Measurements from ENCODE around the gene MRPL4.

Gene MRPL4

DNA sequence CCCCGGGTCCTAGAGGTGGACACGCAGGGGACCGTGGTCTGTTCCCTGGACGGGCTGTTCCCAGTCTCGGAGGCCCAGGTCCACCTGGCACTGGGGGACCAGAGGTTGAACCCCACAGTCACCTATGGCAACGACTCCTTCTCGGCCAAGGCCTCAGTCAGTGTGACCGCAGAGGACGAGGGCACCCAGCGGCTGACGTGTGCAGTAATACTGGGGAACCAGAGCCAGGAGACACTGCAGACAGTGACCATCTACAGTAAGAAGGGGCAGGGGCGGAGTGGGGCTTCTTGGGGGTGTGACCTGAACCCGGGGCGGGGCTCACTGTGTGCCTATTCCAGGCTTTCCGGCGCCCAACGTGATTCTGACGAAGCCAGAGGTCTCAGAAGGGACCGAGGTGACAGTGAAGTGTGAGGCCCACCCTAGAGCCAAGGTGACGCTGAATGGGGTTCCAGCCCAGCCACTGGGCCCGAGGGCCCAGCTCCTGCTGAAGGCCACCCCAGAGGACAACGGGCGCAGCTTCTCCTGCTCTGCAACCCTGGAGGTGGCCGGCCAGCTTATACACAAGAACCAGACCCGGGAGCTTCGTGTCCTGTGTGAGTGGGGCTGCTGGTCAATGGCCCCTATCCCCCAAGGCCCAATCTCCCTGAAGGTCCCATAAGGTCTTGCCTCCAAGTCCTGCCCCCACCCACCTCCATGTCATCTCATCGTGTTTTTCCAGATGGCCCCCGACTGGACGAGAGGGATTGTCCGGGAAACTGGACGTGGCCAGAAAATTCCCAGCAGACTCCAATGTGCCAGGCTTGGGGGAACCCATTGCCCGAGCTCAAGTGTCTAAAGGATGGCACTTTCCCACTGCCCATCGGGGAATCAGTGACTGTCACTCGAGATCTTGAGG, 32.3 kb downstream of the MRPL4 start:
- peaks cover 17 to 29% of the 10 kb centered on the region in 2 donors for H3K36me3 ChIP-seq (ENCODE audit: control insufficient read depth in 1 of 2, insufficient read depth in 2 of 2, low read length in 2 of 2)
- no peak overlapping the region for H3K4me3 ChIP-seq (ENCODE audit: low read depth in 1 of 2, low read length in 2 of 2)
- no peaks in the 10 kb centered on the region for H3K9me3 ChIP-seq (ENCODE audit: control insufficient read depth in 1 of 2, low read length in 2 of 2)
- peaks cover 17% of the 10 kb centered on the region for H3K27me3 ChIP-seq (ENCODE audit: low read depth, low read length)
- peaks cover 0 to 33% of the 10 kb centered on the region in 2 donors for H3K4me1 ChIP-seq (ENCODE audit: control insufficient read depth in 1 of 2, insufficient read depth in 2 of 2, low read length in 2 of 2)
- no peak overlapping the region for H3K27ac ChIP-seq (ENCODE audit: low read length)

DNA sequence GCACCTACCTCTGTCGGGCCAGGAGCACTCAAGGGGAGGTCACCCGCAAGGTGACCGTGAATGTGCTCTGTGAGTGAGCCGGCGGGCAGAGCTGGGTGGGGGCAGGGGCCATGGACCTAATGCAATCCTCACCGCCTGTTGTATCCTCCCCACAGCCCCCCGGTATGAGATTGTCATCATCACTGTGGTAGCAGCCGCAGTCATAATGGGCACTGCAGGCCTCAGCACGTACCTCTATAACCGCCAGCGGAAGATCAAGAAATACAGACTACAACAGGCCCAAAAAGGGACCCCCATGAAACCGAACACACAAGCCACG, 32.9 kb downstream of the MRPL4 start:
- no peak overlapping the region for H3K27ac ChIP-seq (ENCODE audit: low read length)
- peaks cover 20% of the 10 kb centered on the region for H3K27me3 ChIP-seq (ENCODE audit: low read depth, low read length)
- H3K4me1 ChIP-seq (ENCODE audit: control insufficient read depth in 1 of 2, insufficient read depth in 2 of 2, low read length in 2 of 2), result peaks cover 0 to 39% of the 10 kb centered on the region in 2 donors
- H3K9me3 ChIP-seq (ENCODE audit: control insufficient read depth in 1 of 2, low read length in 2 of 2), result no peaks in the 10 kb centered on the region
- H3K36me3 ChIP-seq (ENCODE audit: control insufficient read depth in 1 of 2, insufficient read depth in 2 of 2, low read length in 2 of 2), result peaks cover 17 to 29% of the 10 kb centered on the region in 2 donors
- no peak overlapping the region for H3K4me3 ChIP-seq (ENCODE audit: low read depth in 1 of 2, low read length in 2 of 2)

GRCh38 chr19:10285393-10285792, 33.4 kb downstream of the MRPL4 start:
- Histone ChIP-seq H3K36me3 (ENCODE audit: control insufficient read depth in 1 of 2, insufficient read depth in 2 of 2, low read length in 2 of 2) (peaks cover 17 to 29% of the 10 kb centered on the region in 2 donors), H3K4me1 (ENCODE audit: control insufficient read depth in 1 of 2, insufficient read depth in 2 of 2, low read length in 2 of 2) (peaks cover 4 to 43% of the 10 kb centered on the region in 2 donors), H3K9me3 (ENCODE audit: control insufficient read depth in 1 of 2, low read length in 2 of 2) (no peaks in the 10 kb centered on the region), H3K27me3 (ENCODE audit: low read depth, low read length) (peaks cover 25% of the 10 kb centered on the region), H3K4me3 (ENCODE audit: low read depth in 1 of 2, low read length in 2 of 2) (no peak overlapping the region), H3K27ac (ENCODE audit: low read length) (no peak overlapping the region)

GRCh38 chr19:10286803-10287737, 35.1 kb downstream of the MRPL4 start, which contains the start of gene ICAM4:
Gene ICAM4, plus strand, starts transcription at chr19:10286955. Its CDS starts 58 bp downstream, at chr19:10287013.
- Histone ChIP-seq H3K4me1 (ENCODE audit: control insufficient read depth in 1 of 2, insufficient read depth in 2 of 2, low read length in 2 of 2) (peaks cover 5 to 60% of the 10 kb centered on the region in 2 donors), H3K27ac (ENCODE audit: low read length) (no peak within 1 kb of the TSS), H3K4me3 (ENCODE audit: low read depth in 1 of 2, low read length in 2 of 2) (no peak within 1 kb of the TSS), H3K36me3 (ENCODE audit: control insufficient read depth in 1 of 2, insufficient read depth in 2 of 2, low read length in 2 of 2) (peaks cover 17 to 29% of the 10 kb centered on the region in 2 donors), H3K27me3 (ENCODE audit: low read depth, low read length) (peaks cover 42% of the 10 kb centered on the region), H3K9me3 (ENCODE audit: control insufficient read depth in 1 of 2, low read length in 2 of 2) (no peaks in the 10 kb centered on the region)

DNA sequence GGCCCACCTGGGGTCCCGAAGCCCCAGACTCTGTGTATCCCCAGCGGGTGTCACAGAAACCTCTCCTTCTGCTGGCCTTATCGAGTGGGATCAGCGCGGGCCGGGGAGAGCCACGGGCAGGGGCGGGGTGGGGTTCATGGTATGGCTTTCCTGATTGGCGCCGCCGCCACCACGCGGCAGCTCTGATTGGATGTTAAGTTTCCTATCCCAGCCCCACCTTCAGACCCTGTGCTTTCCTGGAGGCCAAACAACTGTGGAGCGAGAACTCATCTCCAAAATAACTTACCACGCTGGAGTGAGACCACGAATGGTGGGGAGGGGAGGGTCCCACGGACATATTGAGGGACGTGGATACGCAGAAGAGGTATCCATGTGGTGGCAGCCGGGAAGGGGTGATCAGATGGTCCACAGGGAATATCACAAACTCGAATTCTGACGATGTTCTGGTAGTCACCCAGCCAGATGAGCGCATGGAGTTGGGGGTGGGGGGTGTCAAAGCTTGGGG, 36.7 kb downstream of the MRPL4 start:
- peaks cover 5 to 70% of the 10 kb centered on the region in 2 donors for H3K4me1 ChIP-seq (ENCODE audit: control insufficient read depth in 1 of 2, insufficient read depth in 2 of 2, low read length in 2 of 2)
- peak overlapping the region; percentile 16 to 60 for H3K4me3 ChIP-seq (ENCODE audit: low read depth in 1 of 2, low read length in 2 of 2)
- peaks cover 12 to 23% of the 10 kb centered on the region in 2 donors for H3K36me3 ChIP-seq (ENCODE audit: control insufficient read depth in 1 of 2, insufficient read depth in 2 of 2, low read length in 2 of 2)
- peaks cover 58% of the 10 kb centered on the region for H3K27me3 ChIP-seq (ENCODE audit: low read depth, low read length)
- no peak overlapping the region for H3K27ac ChIP-seq (ENCODE audit: low read length)
- H3K9me3 ChIP-seq (ENCODE audit: control insufficient read depth in 1 of 2, low read length in 2 of 2), result no peaks in the 10 kb centered on the region

DNA sequence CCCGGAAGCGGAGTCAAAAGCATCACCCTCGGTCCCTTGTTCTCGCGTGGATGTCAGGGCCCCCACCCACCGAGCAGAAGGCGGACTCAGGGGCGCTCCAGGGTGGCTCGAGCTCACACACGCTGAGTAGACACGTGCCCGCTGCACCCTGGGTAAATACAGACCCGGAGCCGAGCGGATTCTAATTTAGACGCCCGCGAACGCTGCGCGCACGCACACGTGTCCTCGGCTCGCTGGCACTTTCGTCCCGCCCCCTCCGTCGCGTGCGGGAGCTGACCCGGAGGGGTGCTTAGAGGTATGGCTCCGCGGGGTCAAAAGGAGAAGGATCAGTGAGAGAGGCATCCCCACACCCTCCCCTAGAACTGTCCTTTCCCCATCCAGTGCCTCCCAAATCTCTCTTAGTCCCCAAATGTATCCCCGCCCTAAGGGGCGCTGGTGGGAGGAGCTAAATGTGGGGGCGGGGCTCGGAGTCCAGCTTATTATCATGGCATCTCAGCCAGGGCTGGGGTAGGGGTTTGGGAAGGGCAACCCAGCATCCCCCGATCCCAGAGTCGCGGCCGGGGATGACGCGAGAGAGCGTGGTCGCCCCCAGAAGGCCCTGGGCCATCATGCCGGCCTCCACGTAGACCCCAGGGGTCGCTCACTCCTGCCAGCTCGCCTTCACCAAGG, 37.3 kb downstream of the MRPL4 start:
- Histone ChIP-seq H3K4me3 (ENCODE audit: low read depth in 1 of 2, low read length in 2 of 2) (peak overlapping the region; percentile 16 to 60), H3K27ac (ENCODE audit: low read length) (no peak overlapping the region), H3K4me1 (ENCODE audit: control insufficient read depth in 1 of 2, insufficient read depth in 2 of 2, low read length in 2 of 2) (peaks cover 5 to 70% of the 10 kb centered on the region in 2 donors), H3K36me3 (ENCODE audit: control insufficient read depth in 1 of 2, insufficient read depth in 2 of 2, low read length in 2 of 2) (peaks cover 12 to 18% of the 10 kb centered on the region in 2 donors), H3K9me3 (ENCODE audit: control insufficient read depth in 1 of 2, low read length in 2 of 2) (no peaks in the 10 kb centered on the region), H3K27me3 (ENCODE audit: low read depth, low read length) (peaks cover 64% of the 10 kb centered on the region)

DNA sequence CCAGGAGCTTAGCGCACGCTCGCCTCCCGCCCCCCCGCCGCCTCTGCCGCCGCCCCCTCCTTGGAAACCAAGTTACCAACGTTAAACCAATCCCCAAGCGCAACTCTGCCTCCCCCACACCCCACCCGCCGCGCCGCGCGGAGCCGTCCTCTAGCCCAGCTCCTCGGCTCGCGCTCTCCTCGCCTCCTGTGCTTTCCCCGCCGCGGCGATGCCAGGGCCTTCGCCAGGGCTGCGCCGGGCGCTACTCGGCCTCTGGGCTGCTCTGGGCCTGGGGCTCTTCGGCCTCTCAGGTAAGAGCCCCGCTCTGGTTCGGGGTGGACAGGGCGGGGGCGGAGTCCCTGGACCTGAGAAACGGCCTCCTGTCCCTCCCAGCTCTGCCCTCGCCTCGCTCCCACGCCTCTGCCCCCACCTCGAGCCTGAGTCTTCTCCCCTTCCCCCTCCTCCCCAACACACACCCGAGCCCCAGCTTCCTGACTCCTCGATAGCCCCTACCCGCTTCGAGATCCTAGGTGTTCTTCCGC, 37.9 kb downstream of the MRPL4 start, which contains the start of gene ICAM5:
Gene ICAM5, plus strand, starts transcription at position 117 of the 521 bp plus-strand sequence. Its CDS starts 92 bp downstream, at position 209.
- Histone ChIP-seq H3K4me1 (ENCODE audit: control insufficient read depth in 1 of 2, insufficient read depth in 2 of 2, low read length in 2 of 2) (peaks cover 5 to 73% of the 10 kb centered on the region in 2 donors), H3K4me3 (ENCODE audit: low read depth in 1 of 2, low read length in 2 of 2) (peak within 1 kb of the TSS; percentile 16 to 60), H3K27me3 (ENCODE audit: low read depth, low read length) (peaks cover 70% of the 10 kb centered on the region), H3K9me3 (ENCODE audit: control insufficient read depth in 1 of 2, low read length in 2 of 2) (no peaks in the 10 kb centered on the region), H3K27ac (ENCODE audit: low read length) (no peak within 1 kb of the TSS), H3K36me3 (ENCODE audit: control insufficient read depth in 1 of 2, insufficient read depth in 2 of 2, low read length in 2 of 2) (peaks cover 10 to 12% of the 10 kb centered on the region in 2 donors)

GRCh38 chr19:10290357-10290875, 38.4 kb downstream of the MRPL4 start:
- Histone ChIP-seq H3K27me3 (ENCODE audit: low read depth, low read length) (peaks cover 75% of the 10 kb centered on the region), H3K27ac (ENCODE audit: low read length) (no peak overlapping the region), H3K4me1 (ENCODE audit: control insufficient read depth in 1 of 2, insufficient read depth in 2 of 2, low read length in 2 of 2) (peaks cover 5 to 79% of the 10 kb centered on the region in 2 donors), H3K36me3 (ENCODE audit: control insufficient read depth in 1 of 2, insufficient read depth in 2 of 2, low read length in 2 of 2) (peaks cover 4 to 6% of the 10 kb centered on the region in 2 donors), H3K9me3 (ENCODE audit: control insufficient read depth in 1 of 2, low read length in 2 of 2) (no peaks in the 10 kb centered on the region), H3K4me3 (ENCODE audit: low read depth in 1 of 2, low read length in 2 of 2) (peak overlapping the region in 1 of 2 donors; percentile 60)

DNA sequence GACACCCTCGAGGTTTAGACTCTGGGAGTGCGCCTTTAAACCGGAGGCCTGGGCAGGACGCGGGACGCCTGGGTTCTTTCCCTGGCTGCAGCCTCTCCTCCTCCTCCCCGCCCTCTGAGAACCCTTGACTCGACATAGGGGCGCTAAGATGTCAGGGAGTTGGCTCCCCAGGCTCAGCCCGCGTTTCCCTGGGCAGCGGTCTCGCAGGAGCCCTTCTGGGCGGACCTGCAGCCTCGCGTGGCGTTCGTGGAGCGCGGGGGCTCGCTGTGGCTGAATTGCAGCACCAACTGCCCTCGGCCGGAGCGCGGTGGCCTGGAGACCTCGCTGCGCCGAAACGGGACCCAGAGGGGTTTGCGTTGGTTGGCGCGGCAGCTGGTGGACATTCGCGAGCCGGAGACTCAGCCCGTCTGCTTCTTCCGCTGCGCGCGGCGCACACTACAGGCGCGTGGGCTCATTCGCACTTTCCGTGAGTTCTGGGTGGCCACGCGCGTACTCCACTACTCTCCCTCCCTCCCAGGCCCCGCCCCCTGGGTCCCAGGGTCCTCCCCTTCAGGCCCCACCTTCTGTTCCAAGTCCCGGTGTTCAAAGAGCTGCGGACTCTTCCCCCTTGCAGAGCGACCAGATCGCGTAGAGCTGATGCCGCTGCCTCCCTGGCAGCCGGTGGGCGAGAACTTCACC, 39.0 kb downstream of the MRPL4 start:
- H3K4me3 ChIP-seq (ENCODE audit: low read depth in 1 of 2, low read length in 2 of 2), result peak overlapping the region; percentile 47 to 60
- no peaks in the 10 kb centered on the region for H3K9me3 ChIP-seq (ENCODE audit: control insufficient read depth in 1 of 2, low read length in 2 of 2)
- H3K27me3 ChIP-seq (ENCODE audit: low read depth, low read length), result peaks cover 81% of the 10 kb centered on the region
- no peak overlapping the region for H3K27ac ChIP-seq (ENCODE audit: low read length)
- peaks cover 5 to 83% of the 10 kb centered on the region in 2 donors for H3K4me1 ChIP-seq (ENCODE audit: control insufficient read depth in 1 of 2, insufficient read depth in 2 of 2, low read length in 2 of 2)
- H3K36me3 ChIP-seq (ENCODE audit: control insufficient read depth in 1 of 2, insufficient read depth in 2 of 2, low read length in 2 of 2), result peaks cover 0 to under 1% of the 10 kb centered on the region in 2 donors

Measured in muscle layer of duodenum (tissue), 2 donors.